Measurements from ENCODE around the gene MEN1.

- TF ChIP-seq ZNF223 (tag by site-specific recombination; IDR thresholded peaks at IDR 0.05) (no peak), ZNF175 (tag by site-specific recombination; IDR thresholded peaks at IDR 0.05) (no peak), ZFP37 (tag by site-specific recombination; IDR thresholded peaks at IDR 0.05) (no peak), PATZ1 (tag by site-specific recombination; IDR thresholded peaks at IDR 0.05) (no peak), ZNF18 (tag by site-specific recombination; IDR thresholded peaks at IDR 0.05) (no peak), CTCF (tag by site-specific recombination; IDR thresholded peaks at IDR 0.05) (no peak), ZNF274 (IDR thresholded peaks at IDR 0.05; ENCODE audit: low read length) (no peak), ZNF274 (tag by site-specific recombination; IDR thresholded peaks at IDR 0.05; ENCODE audit: borderline replicate concordance) (no peak), ZNF423 (tag by site-specific recombination; IDR thresholded peaks at IDR 0.05) (no peak), SP7 (tag by site-specific recombination; IDR thresholded peaks at IDR 0.05) (no peak), KLF1 (tag by site-specific recombination; IDR thresholded peaks at IDR 0.05) (no peak), ZNF660 (tag by site-specific recombination; IDR thresholded peaks at IDR 0.05) (no peak), ZNF133 (tag by site-specific recombination; IDR thresholded peaks at IDR 0.05) (no peak), ZNF510 (tag by site-specific recombination; IDR thresholded peaks at IDR 0.05; ENCODE audit: insufficient replicate concordance) (no peak)
These were observed 14.1 kb downstream of the MEN1 start for GRCh38 chr11:64796047-64796756.

Data from HEK293 (cell line).